Right lobe of liver (tissue), 4 donors: Measurements from ENCODE around the gene CIDEB.

Experiments
- CTCF ChIP-seq, 4 donors: fragments of 200-600 bp in 3 of 4; fragments of 450-650 bp in 1 of 4; IDR thresholded peaks; one replicate each; pipeline versions ENCODE4 v1.5.1 to v1.8.0; 2016 to 2022; ENCODE audit warnings: antibody characterized with exemption in 4 of 4, mild to moderate bottlenecking in 2 of 4
- POLR2A ChIP-seq: fragments of 450-650 bp; IDR thresholded peaks from one replicate; pipeline ENCODE4 v1.6.1; 2017; ENCODE audit warnings: antibody characterized with exemption, mild to moderate bottlenecking
- donor health status: DM: no; HTN: no; CAD: no.
- donor health status: DM: no; HTN: no; CAD: no.
- donor health status: DM: no; HTN: yes; CAD: no.

DNA sequence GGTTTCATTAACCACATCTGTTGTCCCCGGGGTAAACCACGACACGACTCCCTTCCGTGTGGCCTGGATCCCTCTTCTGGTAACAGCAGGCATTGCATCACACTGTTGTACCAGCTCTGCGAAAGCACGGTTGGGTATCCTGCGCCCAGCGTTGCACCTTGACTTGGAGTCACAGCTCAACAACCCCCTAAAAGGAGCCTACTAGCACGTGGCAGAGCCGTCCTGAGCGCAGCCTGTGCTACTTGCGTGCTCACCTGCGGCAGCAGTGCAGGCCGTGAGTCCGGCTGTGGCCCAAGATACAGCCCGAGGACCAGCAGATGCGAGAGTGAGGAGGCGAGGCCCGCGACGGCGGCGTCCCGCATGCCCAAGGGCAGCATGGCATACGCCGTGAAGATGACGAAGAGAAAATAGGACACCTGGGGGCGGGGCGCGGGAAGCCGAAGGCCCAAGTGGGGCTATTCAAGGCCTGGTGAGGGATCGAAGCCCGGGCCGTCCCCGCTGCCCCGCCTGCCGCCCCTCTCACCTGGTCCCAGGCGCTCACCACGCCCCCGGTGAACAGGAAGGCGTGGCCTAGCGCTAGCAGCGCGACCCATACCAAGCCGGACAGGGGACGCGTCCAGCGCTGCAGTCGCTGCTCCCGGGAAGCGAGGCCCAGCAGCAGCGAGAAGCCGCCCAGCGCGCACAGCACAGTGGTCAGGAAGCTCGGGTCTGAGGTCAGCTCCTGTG, 24.7 kb upstream of the CIDEB start:
- TF ChIP-seq CTCF (IDR thresholded peaks at IDR 0.05) (peak; percentile 56 to 68 (median 64)), POLR2A (no peak)
